ENCODE data around the gene FEM1C.
A peak's percentile ranks its signal among the peaks of the same experiment; 100 is the strongest.

The FEM1C gene

DNA sequence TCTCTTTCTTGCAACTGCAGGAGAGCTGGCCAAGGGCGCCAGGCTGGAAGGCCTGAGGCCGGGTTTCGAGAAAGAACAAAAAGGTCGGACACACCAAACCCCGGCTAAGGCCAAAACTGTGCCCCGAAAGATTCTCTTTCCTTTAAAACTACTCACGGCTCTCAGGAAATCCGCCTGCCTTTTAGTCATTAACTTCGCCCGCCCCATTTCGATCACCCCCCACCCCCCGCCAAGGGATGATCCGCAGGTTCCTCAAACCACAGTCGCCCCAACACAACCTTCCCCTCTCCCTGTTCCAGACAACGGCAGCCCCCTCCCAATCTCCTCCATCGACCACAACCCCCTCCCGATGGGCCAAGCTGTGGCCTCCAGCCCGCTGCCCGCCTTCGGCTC, 536 bp downstream of the FEM1C start:
- peak overlapping the region; percentile 85 to 100 for H3K9ac ChIP-seq (ENCODE audit: low read depth in 1 of 2, low read length in 2 of 2)
- H3K4me3 ChIP-seq (ENCODE audit: low read length in 2 of 2): peak overlapping the region; percentile 85 to 94
- peaks cover 8 to 13% of the 10 kb centered on the region in 2 donors for H3K36me3 ChIP-seq (ENCODE audit: control insufficient read depth in 2 of 2, insufficient read depth in 2 of 2, low read length in 2 of 2)
- peaks cover 3 to 4% of the 10 kb centered on the region in 2 donors for H3K9me3 ChIP-seq (ENCODE audit: control insufficient read depth in 2 of 2, low read length in 2 of 2)
- H3K27me3 ChIP-seq (ENCODE audit: control insufficient read depth in 2 of 2, insufficient read depth in 2 of 2, low read length in 2 of 2): no peaks in the 10 kb centered on the region
- H3K4me1 ChIP-seq (ENCODE audit: control insufficient read depth in 2 of 2, insufficient read depth in 2 of 2, low read length in 2 of 2): peaks cover 11 to 14% of the 10 kb centered on the region in 2 donors
- peak overlapping the region; percentile 99 to 100 for H3K27ac ChIP-seq (ENCODE audit: low read depth in 2 of 2, low read length in 2 of 2)

GRCh38 chr5:115543365-115544042, 1.1 kb downstream of the FEM1C start:
- Histone ChIP-seq H3K9ac (ENCODE audit: low read depth in 1 of 2, low read length in 2 of 2) (peak overlapping the region; percentile 85 to 100), H3K27me3 (ENCODE audit: control insufficient read depth in 2 of 2, insufficient read depth in 2 of 2, low read length in 2 of 2) (no peaks in the 10 kb centered on the region), H3K36me3 (ENCODE audit: control insufficient read depth in 2 of 2, insufficient read depth in 2 of 2, low read length in 2 of 2) (peaks cover 8 to 18% of the 10 kb centered on the region in 2 donors), H3K4me1 (ENCODE audit: control insufficient read depth in 2 of 2, insufficient read depth in 2 of 2, low read length in 2 of 2) (peaks cover 11 to 14% of the 10 kb centered on the region in 2 donors), H3K4me3 (ENCODE audit: low read length in 2 of 2) (peak overlapping the region; percentile 85 to 94), H3K9me3 (ENCODE audit: control insufficient read depth in 2 of 2, low read length in 2 of 2) (peaks cover 3 to 4% of the 10 kb centered on the region in 2 donors), H3K27ac (ENCODE audit: low read depth in 2 of 2, low read length in 2 of 2) (peak overlapping the region; percentile 99 to 100)

- peak overlapping the region; percentile 99 to 100 for H3K27ac ChIP-seq (ENCODE audit: low read depth in 2 of 2, low read length in 2 of 2)
- H3K36me3 ChIP-seq (ENCODE audit: control insufficient read depth in 2 of 2, insufficient read depth in 2 of 2, low read length in 2 of 2): peaks cover 8 to 23% of the 10 kb centered on the region in 2 donors
- H3K4me3 ChIP-seq (ENCODE audit: low read length in 2 of 2): peak overlapping the region; percentile 85 to 94
- H3K27me3 ChIP-seq (ENCODE audit: control insufficient read depth in 2 of 2, insufficient read depth in 2 of 2, low read length in 2 of 2): no peaks in the 10 kb centered on the region
- H3K9ac ChIP-seq (ENCODE audit: low read depth in 1 of 2, low read length in 2 of 2): peak overlapping the region; percentile 85 to 100
- peaks cover 3 to 4% of the 10 kb centered on the region in 2 donors for H3K9me3 ChIP-seq (ENCODE audit: control insufficient read depth in 2 of 2, low read length in 2 of 2)
- peaks cover 11 to 19% of the 10 kb centered on the region in 2 donors for H3K4me1 ChIP-seq (ENCODE audit: control insufficient read depth in 2 of 2, insufficient read depth in 2 of 2, low read length in 2 of 2)
These were observed 1.8 kb downstream of the FEM1C start for GRCh38 chr5:115542651-115543364.

DNA sequence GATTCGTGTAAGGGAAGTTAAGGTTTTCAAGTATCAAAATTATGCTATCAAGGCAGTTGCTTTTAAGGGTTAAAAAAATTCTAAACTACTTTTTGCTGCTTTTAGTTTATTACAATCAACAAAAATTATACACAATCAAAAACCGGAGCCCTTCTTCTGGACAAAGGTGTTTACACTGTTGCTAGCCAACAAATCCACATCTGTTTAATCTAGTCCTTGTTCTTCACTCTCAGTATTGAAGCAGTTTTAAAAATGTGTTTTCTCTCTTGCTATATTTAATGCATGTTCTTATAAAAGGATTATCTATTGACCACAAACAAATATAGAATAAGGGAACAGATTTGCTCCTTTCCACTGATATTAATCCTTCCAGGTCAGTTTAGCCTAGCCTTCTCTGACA, 2.5 kb downstream of the FEM1C start:
- Histone ChIP-seq H3K36me3 (ENCODE audit: control insufficient read depth in 2 of 2, insufficient read depth in 2 of 2, low read length in 2 of 2) (peaks cover 8 to 23% of the 10 kb centered on the region in 2 donors), H3K27ac (ENCODE audit: low read depth in 2 of 2, low read length in 2 of 2) (peak overlapping the region; percentile 99 to 100), H3K4me1 (ENCODE audit: control insufficient read depth in 2 of 2, insufficient read depth in 2 of 2, low read length in 2 of 2) (peaks cover 11 to 19% of the 10 kb centered on the region in 2 donors), H3K27me3 (ENCODE audit: control insufficient read depth in 2 of 2, insufficient read depth in 2 of 2, low read length in 2 of 2) (no peaks in the 10 kb centered on the region), H3K4me3 (ENCODE audit: low read length in 2 of 2) (peak overlapping the region; percentile 85 to 94), H3K9me3 (ENCODE audit: control insufficient read depth in 2 of 2, low read length in 2 of 2) (peaks cover 3 to 4% of the 10 kb centered on the region in 2 donors), H3K9ac (ENCODE audit: low read depth in 1 of 2, low read length in 2 of 2) (peak overlapping the region; percentile 58 to 100)

GRCh38 chr5:115541611-115542010, 3.0 kb downstream of the FEM1C start:
- H3K4me1 ChIP-seq (ENCODE audit: control insufficient read depth in 2 of 2, insufficient read depth in 2 of 2, low read length in 2 of 2): peaks cover 11 to 19% of the 10 kb centered on the region in 2 donors
- H3K9ac ChIP-seq (ENCODE audit: low read depth in 1 of 2, low read length in 2 of 2): peak overlapping the region; percentile 58 to 100
- peaks cover 3 to 4% of the 10 kb centered on the region in 2 donors for H3K9me3 ChIP-seq (ENCODE audit: control insufficient read depth in 2 of 2, low read length in 2 of 2)
- H3K36me3 ChIP-seq (ENCODE audit: control insufficient read depth in 2 of 2, insufficient read depth in 2 of 2, low read length in 2 of 2): peaks cover 8 to 23% of the 10 kb centered on the region in 2 donors
- H3K27me3 ChIP-seq (ENCODE audit: control insufficient read depth in 2 of 2, insufficient read depth in 2 of 2, low read length in 2 of 2): no peaks in the 10 kb centered on the region
- peak overlapping the region; percentile 85 to 94 for H3K4me3 ChIP-seq (ENCODE audit: low read length in 2 of 2)
- peak overlapping the region; percentile 99 to 100 for H3K27ac ChIP-seq (ENCODE audit: low read depth in 2 of 2, low read length in 2 of 2)

DNA sequence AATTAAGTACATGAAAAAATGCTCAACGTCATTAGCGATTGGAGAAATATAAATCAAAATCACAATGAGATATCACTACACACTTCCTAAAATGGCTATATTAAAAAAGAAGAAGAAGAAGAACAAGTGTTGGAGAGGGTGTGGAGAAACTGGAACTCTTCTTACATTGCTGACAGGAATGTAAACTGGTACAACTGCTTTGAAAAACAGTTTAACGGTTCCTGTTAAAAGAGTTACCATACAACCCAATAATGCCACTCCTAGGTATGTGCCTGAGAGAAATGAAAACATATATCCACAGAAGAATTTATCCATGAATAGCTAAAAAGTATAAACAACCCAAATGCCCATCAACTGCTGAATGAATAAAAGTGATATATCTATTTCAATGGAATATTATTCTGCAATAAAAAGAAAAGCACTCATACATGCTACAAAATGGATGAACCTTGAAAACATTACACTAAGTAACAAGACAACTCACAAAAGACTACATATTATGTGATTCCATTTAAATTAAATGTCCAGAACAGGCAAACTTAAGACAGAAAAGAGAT, 9.0 kb downstream of the FEM1C start:
- H3K9ac ChIP-seq (ENCODE audit: low read depth in 1 of 2, low read length in 2 of 2): no peak overlapping the region
- no peak overlapping the region for H3K27ac ChIP-seq (ENCODE audit: low read depth in 2 of 2, low read length in 2 of 2)
- no peaks in the 10 kb centered on the region for H3K27me3 ChIP-seq (ENCODE audit: control insufficient read depth in 2 of 2, insufficient read depth in 2 of 2, low read length in 2 of 2)
- H3K36me3 ChIP-seq (ENCODE audit: control insufficient read depth in 2 of 2, insufficient read depth in 2 of 2, low read length in 2 of 2): peaks cover 15 to 19% of the 10 kb centered on the region in 2 donors
- peaks cover 5 to 19% of the 10 kb centered on the region in 2 donors for H3K4me1 ChIP-seq (ENCODE audit: control insufficient read depth in 2 of 2, insufficient read depth in 2 of 2, low read length in 2 of 2)
- no peak overlapping the region for H3K4me3 ChIP-seq (ENCODE audit: low read length in 2 of 2)
- no peaks in the 10 kb centered on the region for H3K9me3 ChIP-seq (ENCODE audit: control insufficient read depth in 2 of 2, low read length in 2 of 2)

GRCh38 chr5:115532517-115532916, 12.1 kb downstream of the FEM1C start:
- Histone ChIP-seq H3K27me3 (ENCODE audit: control insufficient read depth in 2 of 2, insufficient read depth in 2 of 2, low read length in 2 of 2) (no peaks in the 10 kb centered on the region), H3K9me3 (ENCODE audit: control insufficient read depth in 2 of 2, low read length in 2 of 2) (no peaks in the 10 kb centered on the region), H3K36me3 (ENCODE audit: control insufficient read depth in 2 of 2, insufficient read depth in 2 of 2, low read length in 2 of 2) (peaks cover 4 to 11% of the 10 kb centered on the region in 2 donors), H3K9ac (ENCODE audit: low read depth in 1 of 2, low read length in 2 of 2) (no peak overlapping the region), H3K4me3 (ENCODE audit: low read length in 2 of 2) (no peak overlapping the region), H3K4me1 (ENCODE audit: control insufficient read depth in 2 of 2, insufficient read depth in 2 of 2, low read length in 2 of 2) (peaks cover 3 to 13% of the 10 kb centered on the region in 2 donors), H3K27ac (ENCODE audit: low read depth in 2 of 2, low read length in 2 of 2) (peak overlapping the region in 1 of 2 donors; percentile 26)

- Histone ChIP-seq H3K4me1 (ENCODE audit: control insufficient read depth in 2 of 2, insufficient read depth in 2 of 2, low read length in 2 of 2) (peaks cover 3 to 13% of the 10 kb centered on the region in 2 donors), H3K9ac (ENCODE audit: low read depth in 1 of 2, low read length in 2 of 2) (peak overlapping the region in 1 of 2 donors; percentile 21), H3K9me3 (ENCODE audit: control insufficient read depth in 2 of 2, low read length in 2 of 2) (no peaks in the 10 kb centered on the region), H3K27ac (ENCODE audit: low read depth in 2 of 2, low read length in 2 of 2) (peak overlapping the region; percentile 26 to 50), H3K36me3 (ENCODE audit: control insufficient read depth in 2 of 2, insufficient read depth in 2 of 2, low read length in 2 of 2) (peaks cover 4 to 14% of the 10 kb centered on the region in 2 donors), H3K4me3 (ENCODE audit: low read length in 2 of 2) (no peak overlapping the region), H3K27me3 (ENCODE audit: control insufficient read depth in 2 of 2, insufficient read depth in 2 of 2, low read length in 2 of 2) (no peaks in the 10 kb centered on the region)
These were observed 12.7 kb downstream of the FEM1C start for GRCh38 chr5:115531787-115532367.

- Histone ChIP-seq H3K36me3 (ENCODE audit: control insufficient read depth in 2 of 2, insufficient read depth in 2 of 2, low read length in 2 of 2) (peaks cover 4 to 15% of the 10 kb centered on the region in 2 donors), H3K27ac (ENCODE audit: low read depth in 2 of 2, low read length in 2 of 2) (peak overlapping the region in 1 of 2 donors; percentile 26), H3K4me1 (ENCODE audit: control insufficient read depth in 2 of 2, insufficient read depth in 2 of 2, low read length in 2 of 2) (peaks cover 3 to 13% of the 10 kb centered on the region in 2 donors), H3K9ac (ENCODE audit: low read depth in 1 of 2, low read length in 2 of 2) (no peak overlapping the region), H3K4me3 (ENCODE audit: low read length in 2 of 2) (no peak overlapping the region), H3K27me3 (ENCODE audit: control insufficient read depth in 2 of 2, insufficient read depth in 2 of 2, low read length in 2 of 2) (no peaks in the 10 kb centered on the region), H3K9me3 (ENCODE audit: control insufficient read depth in 2 of 2, low read length in 2 of 2) (no peaks in the 10 kb centered on the region)
These were observed 13.2 kb downstream of the FEM1C start for GRCh38 chr5:115531380-115531779.

All from mucosa of rectum (tissue), 2 donors.